ENCODE data around the gene SUPT6H. TPM values are rescaled to one million over a fixed set of nuclear protein-coding genes. Genes with fewer than 3 reads are reported as not detected.

The SUPT6H gene
- total and polyA plus RNA-seq, 9 of the 15 experiments (the other 6 are each of a cell fraction or from before 2014, with no cell fraction given) = 1.7 to 77.7 (median 49.2) TPM

GRCh38 chr17:28661635-28662526, at the start of gene SUPT6H, which contains the start of gene SDF2 (continued):
- TF ChIP-seq PKNOX1 (IDR thresholded peaks at IDR 0.05) (peak; percentile 84), AFF4 (CRISPR knock-in tag; IDR thresholded peaks at IDR 0.05) (no peak), ZNF512 (tag; IDR thresholded peaks at IDR 0.05) (no peak), VEZF1 (CRISPR knock-in tag; IDR thresholded peaks at IDR 0.05) (peak; percentile 89), HDAC2 (IDR thresholded peaks at IDR 0.05) (peak; percentile 77), ASH1L (IDR thresholded peaks at IDR 0.05; ENCODE audit: borderline replicate concordance, low read depth, partially characterized antibody) (peak; percentile 69), BRD9 (IDR thresholded peaks at IDR 0.05; ENCODE audit: low read depth, partially characterized antibody) (peak; percentile 27), ZSCAN29 (IDR thresholded peaks at IDR 0.05) (peak; percentile 83; the same call in 1 of the 2 replicates), NFXL1 (CRISPR knock-in tag; IDR thresholded peaks at IDR 0.05) (no peak), HBP1 (CRISPR knock-in tag; IDR thresholded peaks at IDR 0.05) (0 out of 2 replicates have a peak, but pooled peaks have one; percentile 7), HNRNPLL (IDR thresholded peaks at IDR 0.05; ENCODE audit: low read depth, low read length, poor library complexity, severe bottlenecking) (peak; percentile 91), XRCC4 (IDR thresholded peaks at IDR 0.05; ENCODE audit: extremely low read depth, insufficient read depth, insufficient read length) (no peak), NRF1 (conservative IDR thresholded peaks at IDR 0.05 in 1 of 2, IDR thresholded peaks at IDR 0.05 in 1 of 2) (0 out of 4 replicates have a peak, but pooled peaks have one; percentile 27 to 44), ZBTB12 (CRISPR knock-in tag; IDR thresholded peaks at IDR 0.05) (peak; percentile 90), SAP30 (IDR thresholded peaks at IDR 0.05; ENCODE audit: borderline replicate concordance, insufficient read depth, low read depth, low read length, poor library complexity, severe bottlenecking) (peak; percentile 74)

All from K562 (cell line).